ENCODE measurements around the gene ZNF3. TPM values are rescaled to one million over a fixed set of nuclear protein-coding genes. Genes with fewer than 3 reads are reported as not detected.

The ZNF3 gene
- total RNA-seq, 1 experiment from 2014 or later: 44.3 TPM

DNA sequence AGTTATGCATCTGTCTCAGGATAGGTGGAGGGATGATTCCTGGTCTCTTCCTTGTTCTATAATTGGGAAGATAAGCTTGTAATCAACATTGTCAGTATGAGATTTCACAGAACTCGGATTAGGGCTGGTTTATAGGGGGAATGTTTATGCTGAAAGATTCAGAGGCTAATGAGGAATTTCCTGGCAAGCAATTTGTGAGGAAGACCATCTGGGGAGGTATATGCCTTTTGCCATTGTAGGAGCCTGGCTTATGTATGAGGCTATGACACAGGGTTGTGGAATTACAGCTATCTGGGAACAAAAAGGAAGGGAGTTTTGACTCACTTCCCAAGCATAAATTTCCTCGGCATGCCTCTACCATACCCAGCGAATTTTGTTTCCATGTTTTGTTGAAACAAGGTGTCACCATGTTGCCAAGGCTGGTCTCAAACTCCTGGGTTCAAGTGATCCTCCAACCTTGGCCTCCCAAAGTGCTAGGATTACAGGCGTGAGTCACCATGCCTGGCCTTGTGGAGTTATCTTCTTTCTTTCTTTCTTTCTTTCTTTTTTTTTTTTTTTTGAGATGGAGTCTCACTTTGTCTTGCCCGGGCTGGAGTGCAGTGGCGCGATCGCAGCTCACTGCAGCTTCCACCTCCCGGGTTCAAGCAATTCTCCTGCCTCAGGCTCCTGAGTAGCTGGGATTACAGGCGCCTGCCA lies 5.7 kb upstream of the ZNF3 start:
- Histone ChIP-seq H3K27ac (no peak overlapping the region), H3K4me3 (no peak overlapping the region), H3K36me3 (peaks cover 13% of the 10 kb centered on the region), H3K27me3 (no peaks in the 10 kb centered on the region), H3K4me1 (peaks cover 24% of the 10 kb centered on the region), H3K9me3 (replicated peaks) (no peaks in the 10 kb centered on the region)
- DNase-seq: no peak

DNA sequence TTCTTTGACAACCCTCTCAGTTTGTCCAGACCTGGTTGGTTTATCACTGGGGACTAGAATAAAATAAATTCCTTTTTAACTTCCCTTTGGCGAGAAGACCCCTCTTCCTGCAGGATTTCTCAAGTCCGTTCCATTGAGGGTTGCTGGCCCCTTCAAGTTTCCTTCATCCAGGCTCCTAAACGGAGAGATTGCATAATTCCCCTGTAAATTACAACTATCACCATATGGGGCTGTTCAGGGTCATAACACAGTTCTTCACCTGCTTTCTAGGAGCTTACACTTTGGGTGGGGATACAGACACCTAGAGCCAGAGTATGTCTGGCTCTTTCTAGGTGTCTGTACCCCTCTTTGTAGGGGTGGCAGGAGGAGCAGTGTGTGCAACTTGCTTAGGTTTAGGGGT lies 4.0 kb upstream of the ZNF3 start:
- DNase-seq: no peak
- H3K4me1 ChIP-seq: peaks cover 7% of the 10 kb centered on the region
- no peaks in the 10 kb centered on the region for H3K27me3 ChIP-seq
- no peak overlapping the region for H3K4me3 ChIP-seq
- H3K36me3 ChIP-seq: no peaks in the 10 kb centered on the region
- no peak overlapping the region for H3K27ac ChIP-seq
- H3K9me3 ChIP-seq (replicated peaks): no peaks in the 10 kb centered on the region

DNA sequence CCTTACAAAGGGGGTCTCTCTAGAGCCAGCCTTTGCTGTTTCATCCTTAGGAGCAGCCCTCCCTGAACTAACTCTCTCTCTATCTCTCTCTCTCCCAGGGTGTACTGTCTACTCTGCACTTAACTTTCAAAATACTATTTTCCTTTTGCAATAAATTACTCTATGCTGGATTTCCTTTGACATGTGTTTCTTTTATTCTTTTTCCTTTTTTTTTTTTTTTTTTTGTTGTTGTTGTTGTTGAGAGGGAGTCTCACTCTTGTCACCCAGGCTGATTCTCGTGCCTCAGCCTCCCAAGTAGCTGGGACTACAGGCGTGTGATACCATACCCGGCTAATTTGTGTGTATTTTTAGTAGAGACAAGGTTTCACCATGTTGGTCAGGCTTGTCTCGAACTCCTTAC lies 1.5 kb upstream of the ZNF3 start:
- Histone ChIP-seq H3K27ac (no peak overlapping the region), H3K9me3 (replicated peaks) (no peaks in the 10 kb centered on the region), H3K4me3 (no peak overlapping the region), H3K27me3 (no peaks in the 10 kb centered on the region), H3K4me1 (no peaks in the 10 kb centered on the region), H3K36me3 (peaks cover 20% of the 10 kb centered on the region)
- DNase-seq: no peak

DNA sequence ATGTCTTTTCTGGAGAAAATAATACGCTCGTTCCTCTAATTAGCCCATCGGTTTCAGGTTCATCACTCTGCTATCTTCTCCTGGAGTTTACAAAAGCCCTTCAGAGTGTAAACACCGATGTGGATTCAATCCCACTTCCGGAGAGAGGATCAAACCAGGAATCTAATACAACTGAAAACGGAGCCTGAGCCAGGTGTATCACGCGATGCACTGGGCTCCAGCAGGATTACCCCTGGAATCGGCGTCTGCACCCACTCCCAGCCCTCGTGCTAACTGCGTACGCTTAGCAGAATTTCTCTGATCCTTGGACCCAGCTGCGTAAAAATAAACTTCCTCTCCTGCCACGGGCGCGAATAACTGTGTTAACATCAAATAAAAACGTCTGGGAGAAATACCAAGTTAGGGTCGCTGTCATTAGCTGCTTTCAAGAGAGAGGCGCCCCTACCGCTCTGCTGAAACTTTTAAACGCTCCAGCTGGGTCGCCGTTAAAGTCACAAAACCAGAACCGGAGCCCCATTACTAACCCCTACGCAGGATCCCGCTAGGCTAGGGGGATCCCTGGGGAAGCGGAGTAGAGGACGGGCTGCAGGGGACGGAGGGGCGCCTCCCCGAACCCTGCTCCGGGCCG lies 502 bp downstream of the ZNF3 start:
- Histone ChIP-seq H3K4me3 (peak overlapping the region; percentile 89), H3K9me3 (replicated peaks) (no peaks in the 10 kb centered on the region), H3K27me3 (no peaks in the 10 kb centered on the region), H3K4me1 (no peaks in the 10 kb centered on the region), H3K27ac (peak overlapping the region; percentile 84), H3K36me3 (peaks cover 38% of the 10 kb centered on the region)
- DNase-seq: no peak

DNA sequence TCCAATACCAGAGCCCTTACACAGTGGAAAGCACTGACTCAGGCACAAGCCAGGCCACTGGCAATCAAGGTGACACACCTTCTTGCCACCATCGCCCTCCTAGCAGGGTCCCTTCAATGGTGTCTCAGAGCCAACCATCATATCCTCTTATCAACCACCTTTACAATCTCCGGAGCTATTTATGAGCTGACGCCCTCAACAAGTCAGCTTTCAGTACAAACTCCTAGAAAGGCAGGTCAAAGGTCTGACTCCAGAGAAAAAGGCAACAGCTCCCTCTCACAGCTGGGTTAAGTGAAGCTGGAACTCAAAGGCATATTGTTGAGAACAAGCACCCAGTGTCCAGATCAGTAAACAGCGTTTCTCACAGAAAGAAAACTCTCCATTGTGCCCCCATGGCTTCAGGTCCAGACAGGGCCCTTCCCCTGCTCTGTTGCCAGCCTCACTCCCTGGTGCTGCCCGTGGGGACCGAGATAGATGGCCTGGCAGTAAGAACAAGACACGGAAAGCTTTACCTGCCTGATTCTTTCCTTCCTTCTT lies 2.4 kb downstream of the ZNF3 start:
- H3K36me3 ChIP-seq: peaks cover 57% of the 10 kb centered on the region
- no peak for DNase-seq
- H3K27ac ChIP-seq: no peak overlapping the region

DNA sequence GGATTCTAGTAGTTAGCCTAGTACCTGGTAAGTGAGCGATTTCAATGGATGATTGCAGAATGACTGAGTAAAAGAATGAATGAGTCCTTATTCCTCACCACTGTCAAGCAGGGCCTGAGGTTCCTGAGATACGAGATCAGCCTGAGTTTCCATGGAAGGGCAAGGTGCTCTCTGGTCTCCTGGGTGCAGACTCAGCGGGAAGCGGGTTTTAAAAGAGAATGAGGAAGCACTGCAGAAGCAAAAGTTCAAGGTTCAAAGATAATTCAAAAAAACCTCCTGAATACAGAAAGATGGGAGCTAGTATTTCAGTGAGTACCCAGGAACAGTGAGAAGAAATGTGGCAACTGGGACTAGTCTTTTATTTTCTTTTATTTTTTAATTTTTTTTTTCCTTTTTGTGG lies 4.3 kb downstream of the ZNF3 start:
- Histone ChIP-seq H3K27me3 (no peaks in the 10 kb centered on the region), H3K4me3 (no peak overlapping the region), H3K36me3 (peaks cover 76% of the 10 kb centered on the region), H3K27ac (no peak overlapping the region), H3K9me3 (replicated peaks) (peaks cover 11% of the 10 kb centered on the region), H3K4me1 (no peaks in the 10 kb centered on the region)
- no peak for DNase-seq

More for the DNA sequence above, 2.4 kb downstream of the ZNF3 start:
- no peak overlapping the region for H3K4me3 ChIP-seq
- no peaks in the 10 kb centered on the region for H3K4me1 ChIP-seq
- 0 out of 2 replicates have a peak, but pooled peaks cover 3% of the 10 kb centered on the region for H3K9me3 ChIP-seq (replicated peaks)
- no peaks in the 10 kb centered on the region for H3K27me3 ChIP-seq

DNA sequence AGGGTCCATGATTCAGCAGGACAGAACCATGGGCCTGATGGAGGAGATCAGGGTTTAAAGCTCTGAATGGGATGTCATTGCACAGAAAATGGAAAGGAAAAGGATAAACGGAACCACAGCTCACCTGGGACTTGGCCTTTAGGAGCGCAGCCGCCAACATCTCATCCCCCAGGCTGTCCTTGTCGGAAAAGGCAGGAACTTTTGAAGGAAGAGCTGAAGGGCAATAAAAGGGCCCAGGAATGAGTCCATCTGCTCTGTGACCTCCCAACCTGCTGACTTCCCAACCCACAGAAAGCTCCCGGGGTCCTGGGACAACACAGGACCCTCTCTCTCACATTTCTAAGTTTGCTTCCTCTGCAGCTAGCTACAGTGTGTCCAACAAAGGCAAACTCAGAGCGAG lies 6.1 kb downstream of the ZNF3 start:
- peaks cover 26% of the 10 kb centered on the region for H3K9me3 ChIP-seq (replicated peaks)
- DNase-seq: no peak
- H3K4me1 ChIP-seq: no peaks in the 10 kb centered on the region
- no peak overlapping the region for H3K27ac ChIP-seq
- H3K27me3 ChIP-seq: no peaks in the 10 kb centered on the region
- no peak overlapping the region for H3K4me3 ChIP-seq
- peaks cover 94% of the 10 kb centered on the region for H3K36me3 ChIP-seq

DNA sequence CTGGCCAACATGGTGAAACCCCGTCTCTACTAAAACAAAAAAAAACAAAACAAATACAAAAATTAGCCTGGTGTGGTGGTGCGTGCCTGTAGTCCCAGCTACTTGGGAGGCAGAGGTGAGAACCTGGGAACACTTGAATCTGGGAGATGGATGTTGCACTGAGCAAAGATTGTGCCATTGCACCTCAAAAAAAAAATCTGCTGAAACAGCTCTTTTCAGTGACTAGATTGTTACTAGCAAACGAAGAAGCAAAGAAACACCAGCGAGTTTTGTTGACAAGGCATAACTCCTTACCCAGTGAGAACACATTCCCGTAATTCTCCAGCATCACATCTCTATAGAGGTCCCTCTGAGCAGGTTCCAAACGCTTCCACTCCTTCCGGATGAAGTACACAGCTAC lies 6.7 kb downstream of the ZNF3 start:
- Histone ChIP-seq H3K27ac (no peak overlapping the region), H3K4me3 (no peak overlapping the region), H3K9me3 (replicated peaks) (peaks cover 26% of the 10 kb centered on the region), H3K27me3 (no peaks in the 10 kb centered on the region), H3K4me1 (no peaks in the 10 kb centered on the region), H3K36me3 (peaks cover 97% of the 10 kb centered on the region)
- no peak for DNase-seq

DNA sequence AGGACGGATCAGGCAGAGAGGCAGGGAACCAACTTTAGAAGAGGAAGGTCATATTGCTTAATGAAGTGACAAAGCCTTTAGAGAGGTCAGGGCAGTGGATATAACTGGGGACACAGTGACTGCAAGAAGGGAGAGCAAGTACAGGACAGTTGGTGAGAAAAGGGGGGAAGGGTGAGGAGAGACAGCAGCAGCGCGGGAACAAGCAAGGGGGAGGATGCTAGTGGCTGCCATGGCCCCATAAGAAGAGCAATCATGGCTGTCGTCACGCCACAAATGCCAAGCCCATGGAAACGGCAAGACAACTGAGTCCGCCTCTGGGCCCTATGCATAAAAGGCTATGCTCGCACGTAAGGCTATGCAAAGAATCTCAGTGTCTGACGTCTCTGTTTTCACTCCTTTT lies 9.1 kb downstream of the ZNF3 start:
- Histone ChIP-seq H3K4me3 (no peak overlapping the region), H3K4me1 (no peaks in the 10 kb centered on the region), H3K36me3 (peaks cover 99% of the 10 kb centered on the region), H3K27me3 (no peaks in the 10 kb centered on the region), H3K27ac (no peak overlapping the region), H3K9me3 (replicated peaks) (peaks cover 26% of the 10 kb centered on the region)
- DNase-seq: no peak

DNA sequence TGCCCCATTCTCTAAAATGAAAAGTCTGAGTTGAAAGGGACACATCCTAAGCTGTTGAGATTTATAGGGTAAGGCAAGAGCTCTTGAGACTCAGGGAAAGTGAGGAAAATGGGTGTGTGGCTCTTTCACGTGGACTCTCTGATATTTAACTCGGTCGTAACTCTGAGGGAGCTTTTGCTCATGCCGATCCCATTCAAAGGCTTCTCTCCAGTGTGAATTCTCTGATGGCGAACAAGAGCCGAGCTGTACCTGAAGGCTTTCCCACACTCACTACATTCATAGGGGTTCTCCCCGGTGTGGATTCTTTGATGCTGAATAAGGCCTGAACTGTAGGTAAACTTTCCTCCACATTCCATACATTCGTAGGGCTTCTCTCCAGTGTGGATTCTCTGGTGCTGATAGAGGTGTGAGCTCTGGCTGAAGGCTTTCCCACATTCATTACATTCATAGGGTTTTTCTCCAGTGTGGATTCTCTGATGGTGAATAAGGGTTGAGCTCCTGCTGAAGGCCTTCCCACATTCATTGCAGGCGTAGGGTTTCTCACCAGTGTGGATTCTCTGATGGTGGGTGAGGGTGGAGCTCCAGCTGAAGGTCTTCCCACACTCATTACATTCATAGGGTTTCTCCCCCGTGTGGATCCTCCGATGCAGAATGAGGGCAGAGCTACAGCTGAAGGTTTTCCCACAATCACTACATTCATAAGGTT lies 10.4 kb downstream of the ZNF3 start:
- no peak for DNase-seq
- Histone ChIP-seq H3K4me3 (no peak overlapping the region), H3K9me3 (replicated peaks) (peaks cover 26% of the 10 kb centered on the region), H3K27ac (no peak overlapping the region), H3K4me1 (no peaks in the 10 kb centered on the region), H3K36me3 (peaks cover 95% of the 10 kb centered on the region), H3K27me3 (no peaks in the 10 kb centered on the region)

DNA sequence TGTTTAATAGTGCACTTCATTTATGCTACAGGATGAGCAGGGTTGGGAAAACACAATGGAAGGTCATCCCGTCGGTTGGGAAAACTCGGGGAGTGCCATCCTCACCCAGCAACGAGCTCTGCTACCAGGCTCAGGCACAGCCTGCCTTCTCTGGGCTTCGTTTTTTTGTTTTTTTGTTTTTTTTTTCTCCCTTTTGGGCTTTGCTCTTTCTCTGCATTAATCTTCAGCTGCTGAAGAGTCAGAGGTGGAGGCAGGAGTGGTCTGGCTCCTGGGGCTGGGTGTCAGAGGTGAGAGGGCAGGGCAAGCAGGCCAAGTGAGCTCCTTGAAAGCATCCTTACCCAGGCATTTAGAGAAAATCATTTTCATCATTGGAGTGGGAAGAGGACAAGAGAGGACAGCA lies 11.5 kb downstream of the ZNF3 start:
- Histone ChIP-seq H3K4me1 (no peaks in the 10 kb centered on the region), H3K4me3 (no peak overlapping the region), H3K9me3 (replicated peaks) (peaks cover 26% of the 10 kb centered on the region), H3K36me3 (peaks cover 89% of the 10 kb centered on the region), H3K27me3 (no peaks in the 10 kb centered on the region), H3K27ac (no peak overlapping the region)
- DNase-seq: no peak

DNA sequence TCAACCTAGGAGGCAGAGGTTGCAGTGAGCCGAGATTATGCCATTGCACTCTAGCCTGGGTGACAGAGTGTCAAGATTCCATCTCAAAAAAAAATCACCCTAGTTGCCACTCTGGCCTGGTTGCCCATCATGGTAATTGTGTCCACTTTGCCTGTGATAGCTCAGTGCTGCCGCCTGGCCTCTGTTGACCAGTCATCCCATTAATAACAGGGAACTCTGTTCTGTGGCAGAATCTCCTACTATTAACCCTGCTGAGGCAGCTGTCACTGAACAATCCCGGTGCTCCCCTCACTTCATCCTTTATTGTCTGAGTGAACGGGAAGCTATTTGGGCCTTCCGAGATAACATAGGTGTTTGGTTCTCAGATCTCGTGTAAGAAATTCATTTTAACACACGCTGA lies 14.6 kb downstream of the ZNF3 start:
- Histone ChIP-seq H3K36me3 (peaks cover 84% of the 10 kb centered on the region), H3K4me3 (no peak overlapping the region), H3K27me3 (no peaks in the 10 kb centered on the region), H3K4me1 (no peaks in the 10 kb centered on the region), H3K27ac (no peak overlapping the region), H3K9me3 (replicated peaks) (peaks cover 13% of the 10 kb centered on the region; the same call in 1 of the 2 replicates)
- no peak for DNase-seq

DNA sequence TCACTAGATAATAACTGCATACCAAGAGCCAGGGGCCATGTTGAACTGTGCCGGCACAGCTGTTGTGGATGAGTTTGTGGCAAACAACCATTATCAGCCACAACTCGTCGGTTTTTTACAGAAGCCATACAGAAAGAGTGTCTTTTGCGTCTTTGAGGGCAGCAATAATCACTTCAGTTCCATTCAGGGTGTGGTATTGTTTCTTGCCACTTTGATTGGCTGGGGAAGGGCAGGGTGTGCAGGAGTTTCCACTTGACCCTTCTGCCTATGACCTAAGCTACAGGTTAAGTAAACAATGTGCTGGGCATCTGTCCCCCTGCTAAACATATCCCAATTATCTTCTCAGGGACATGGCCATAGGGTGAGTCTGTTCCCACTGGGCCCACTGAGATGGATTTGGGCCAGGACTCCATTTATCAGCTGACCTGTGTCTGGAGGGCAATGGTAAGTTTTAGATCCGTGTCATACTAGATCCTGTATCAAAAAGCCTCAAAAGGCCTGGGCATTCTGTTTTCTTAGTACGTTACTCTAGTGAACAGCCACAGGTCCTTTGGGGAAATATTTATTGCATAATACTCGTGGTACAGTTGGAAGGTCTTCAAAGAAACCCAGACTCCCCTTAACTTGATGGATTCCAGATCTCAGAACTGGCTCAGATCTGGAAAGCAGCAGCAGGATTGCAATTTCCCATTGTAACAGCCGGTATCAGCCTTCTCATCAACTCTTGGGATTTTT lies 15.9 kb downstream of the ZNF3 start:
- Histone ChIP-seq H3K4me3 (no peak overlapping the region), H3K36me3 (peaks cover 77% of the 10 kb centered on the region), H3K4me1 (no peaks in the 10 kb centered on the region), H3K9me3 (replicated peaks) (no peaks in the 10 kb centered on the region), H3K27me3 (no peaks in the 10 kb centered on the region), H3K27ac (no peak overlapping the region)
- DNase-seq: no peak

DNA sequence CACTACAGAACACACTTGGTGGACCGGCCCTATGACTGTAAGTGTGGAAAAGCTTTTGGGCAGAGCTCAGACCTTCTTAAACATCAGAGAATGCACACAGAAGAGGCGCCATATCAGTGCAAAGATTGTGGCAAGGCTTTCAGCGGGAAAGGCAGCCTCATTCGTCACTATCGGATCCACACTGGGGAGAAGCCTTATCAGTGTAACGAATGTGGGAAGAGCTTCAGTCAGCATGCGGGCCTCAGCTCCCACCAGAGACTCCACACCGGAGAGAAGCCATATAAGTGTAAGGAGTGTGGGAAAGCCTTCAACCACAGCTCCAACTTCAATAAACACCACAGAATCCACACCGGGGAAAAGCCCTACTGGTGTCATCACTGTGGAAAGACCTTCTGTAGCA lies 17.4 kb downstream of the ZNF3 start:
- Histone ChIP-seq H3K36me3 (peaks cover 69% of the 10 kb centered on the region), H3K9me3 (replicated peaks) (no peaks in the 10 kb centered on the region), H3K27me3 (no peaks in the 10 kb centered on the region), H3K4me3 (no peak overlapping the region), H3K27ac (no peak overlapping the region), H3K4me1 (no peaks in the 10 kb centered on the region)
- DNase-seq: no peak

DNA sequence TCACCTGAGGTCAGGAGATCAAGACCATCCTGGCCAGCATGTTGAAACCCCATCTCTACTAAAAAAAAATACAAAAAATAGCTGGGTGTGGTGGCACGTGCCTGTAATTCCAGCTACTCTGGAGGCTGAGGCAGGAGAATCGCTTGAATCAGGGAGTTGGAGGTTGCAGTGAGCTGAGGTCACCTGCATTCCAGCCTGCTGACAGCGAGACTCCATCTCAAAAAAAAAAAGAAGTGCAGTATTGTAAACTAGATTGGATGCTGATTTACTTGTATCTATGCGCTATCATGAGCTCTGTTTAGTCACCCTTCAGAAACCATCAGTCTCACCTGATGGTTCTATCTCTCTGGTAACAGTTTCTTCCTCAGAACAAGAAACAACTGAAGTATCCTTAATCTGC lies 18.1 kb downstream of the ZNF3 start:
- H3K36me3 ChIP-seq: peaks cover 66% of the 10 kb centered on the region
- no peak for DNase-seq
- no peaks in the 10 kb centered on the region for H3K9me3 ChIP-seq (replicated peaks)
- no peaks in the 10 kb centered on the region for H3K27me3 ChIP-seq
- H3K27ac ChIP-seq: no peak overlapping the region
- H3K4me3 ChIP-seq: no peak overlapping the region
- no peaks in the 10 kb centered on the region for H3K4me1 ChIP-seq

Data from SJCRH30 (cell line).